ENCODE results near the gene JAZF1.

Gene JAZF1

GRCh38 chr7:28075674-28076358 is 104.8 kb downstream of the JAZF1 start:
- no peak for DNase-seq (ENCODE audit: low read depth in 3 of 3)

DNA sequence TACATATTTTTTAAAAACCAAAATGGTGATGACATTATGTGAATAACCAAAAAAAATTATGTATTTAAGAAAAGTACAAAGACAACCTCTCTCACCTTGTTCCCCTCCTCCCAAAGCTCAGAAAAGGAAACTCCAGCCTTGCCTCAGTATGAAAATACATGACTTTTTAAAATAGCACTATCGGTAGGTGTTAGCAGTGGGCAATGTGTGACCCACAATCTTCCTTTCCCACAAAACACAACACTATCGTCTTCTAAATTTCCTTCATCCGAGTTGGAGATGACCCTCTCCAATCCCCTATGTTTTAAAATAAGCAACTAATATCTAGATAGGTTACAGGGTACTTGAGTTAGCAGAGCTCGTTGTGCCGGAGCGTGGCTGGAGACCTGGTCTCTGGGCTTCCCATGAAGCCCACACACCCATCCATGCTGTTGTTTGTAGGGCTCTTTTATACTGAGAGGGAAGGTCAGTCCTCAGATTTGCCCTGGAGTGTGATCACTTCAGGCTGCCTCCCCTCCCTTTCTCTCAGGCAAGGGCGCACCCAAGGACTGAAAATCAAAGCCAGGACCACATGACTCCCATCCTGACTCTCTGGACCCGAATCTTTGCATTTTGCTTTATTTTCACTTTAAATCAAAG is 107.6 kb downstream of the JAZF1 start:
- no peak for DNase-seq (ENCODE audit: low read depth in 3 of 3)

GRCh38 chr7:28071570-28071969 is 109.0 kb downstream of the JAZF1 start:
- no peak for DNase-seq (ENCODE audit: low read depth in 3 of 3)

GRCh38 chr7:28070297-28071055 is 110.1 kb downstream of the JAZF1 start:
- no peak for DNase-seq (ENCODE audit: low read depth in 3 of 3)

DNA sequence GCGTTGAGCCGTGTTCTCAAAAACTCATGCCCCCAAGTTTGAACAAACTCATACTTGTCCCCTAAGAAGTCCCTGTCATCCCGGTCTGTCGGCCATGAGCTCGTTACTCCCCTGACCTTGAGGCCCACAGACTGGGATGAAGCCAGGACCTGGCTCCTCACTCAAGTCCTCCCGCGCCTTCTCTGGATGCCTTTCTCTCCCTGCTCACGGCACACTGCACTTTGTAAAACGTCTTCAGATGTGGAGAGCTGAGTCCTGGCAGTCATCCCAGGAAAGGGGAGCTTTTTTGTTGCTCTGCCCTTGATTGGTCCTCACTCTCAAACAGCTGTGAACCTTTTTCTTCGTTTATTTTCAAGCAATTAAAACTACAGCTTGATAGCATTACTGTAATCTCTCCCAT is 110.8 kb downstream of the JAZF1 start:
- no peak for DNase-seq (ENCODE audit: low read depth in 3 of 3)

GRCh38 chr7:28069388-28069787 is 111.2 kb downstream of the JAZF1 start:
- DNase-seq (ENCODE audit: low read depth in 3 of 3): no peak

- DNase-seq (ENCODE audit: low read depth in 3 of 3): no peak
These were observed 111.8 kb downstream of the JAZF1 start for GRCh38 chr7:28068811-28069216.

DNA sequence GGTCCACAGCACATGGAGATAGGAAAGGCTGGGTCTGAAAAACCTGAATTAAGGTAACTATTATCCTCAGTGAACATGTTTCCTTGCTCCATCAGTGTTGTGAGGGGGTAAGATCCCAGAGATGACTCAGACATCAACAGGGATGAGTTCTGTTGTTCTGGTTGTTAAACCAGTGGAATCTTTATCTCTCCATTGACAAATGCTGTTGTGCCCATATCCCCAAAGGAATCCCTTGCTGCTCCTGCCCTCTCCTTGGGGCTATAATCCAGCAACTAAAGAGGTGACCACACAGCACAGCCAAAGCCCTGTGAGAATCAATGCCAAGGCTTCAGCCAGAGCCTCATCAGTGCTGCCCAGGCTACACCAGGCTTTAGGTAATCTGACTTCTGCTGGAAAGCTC is 113.4 kb downstream of the JAZF1 start:
- no peak for DNase-seq (ENCODE audit: low read depth in 3 of 3)

GRCh38 chr7:28065721-28066285 is 114.8 kb downstream of the JAZF1 start:
- DNase-seq (ENCODE audit: low read depth in 3 of 3): no peak

- no peak for DNase-seq (ENCODE audit: low read depth in 3 of 3)
These were observed 115.3 kb downstream of the JAZF1 start for GRCh38 chr7:28065308-28065707.

GRCh38 chr7:28064437-28064836 is 116.2 kb downstream of the JAZF1 start:
- no peak for DNase-seq (ENCODE audit: low read depth in 3 of 3)

DNA sequence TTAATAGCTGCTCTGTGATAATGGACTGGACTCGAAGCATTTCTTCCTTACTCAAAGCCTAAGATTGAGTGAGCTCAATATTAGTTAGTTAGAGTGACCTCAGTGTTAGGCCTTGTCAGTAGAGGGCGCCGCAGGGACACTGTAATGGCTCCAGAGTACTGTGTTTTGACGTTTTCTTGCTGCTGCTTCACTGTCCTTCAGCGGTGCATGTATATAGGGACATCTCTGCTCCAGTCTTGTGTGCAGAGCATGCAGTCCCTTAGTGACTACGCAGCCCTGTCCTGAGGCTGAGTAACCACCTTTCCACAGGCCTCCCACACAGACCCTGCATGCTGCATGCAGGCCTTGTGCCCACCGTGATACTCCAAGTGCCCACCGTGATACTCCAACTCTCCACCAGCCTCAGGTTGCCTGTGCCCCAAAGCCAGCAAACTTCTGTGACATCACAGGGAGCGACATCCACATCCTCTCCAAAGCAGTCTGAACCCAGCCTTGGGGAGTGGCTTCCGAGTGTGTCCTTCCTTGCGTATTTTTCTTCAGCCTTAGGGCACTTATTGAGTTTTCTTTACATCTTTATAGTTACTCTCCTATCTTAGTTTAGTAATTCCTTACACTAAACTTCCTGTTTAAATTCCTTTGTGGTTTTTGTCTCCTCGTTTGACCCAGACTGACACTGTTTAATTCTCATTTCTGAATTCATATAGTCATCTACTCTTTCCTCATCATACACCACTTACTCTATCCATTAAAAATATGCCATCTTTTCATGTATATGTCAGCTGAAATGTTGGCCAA is 118.2 kb downstream of the JAZF1 start:
- DNase-seq (ENCODE audit: low read depth in 3 of 3): no peak

- no peak for DNase-seq (ENCODE audit: low read depth in 3 of 3)
These were observed 118.8 kb downstream of the JAZF1 start for GRCh38 chr7:28061824-28062196.

- DNase-seq (ENCODE audit: low read depth in 3 of 3): no peak
These were observed 120.1 kb downstream of the JAZF1 start for GRCh38 chr7:28060371-28060950.

DNA sequence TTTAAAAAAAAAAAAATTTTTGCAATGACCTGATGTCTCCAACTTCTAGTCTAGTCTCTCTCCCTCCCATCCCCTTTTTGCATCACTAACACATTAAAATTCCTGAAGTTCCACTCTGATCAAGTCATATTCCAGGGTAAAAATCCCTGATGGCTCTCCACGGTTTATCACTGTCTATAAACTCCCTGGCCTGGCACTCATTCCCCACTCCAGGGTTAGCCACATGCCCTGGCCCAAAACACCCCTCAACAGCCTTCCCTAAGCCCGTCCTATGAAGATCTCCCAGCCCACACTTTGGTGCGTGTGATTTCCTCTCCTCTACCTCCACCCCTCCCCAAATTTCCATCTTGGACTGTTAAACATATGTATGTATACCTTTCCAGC is 125.4 kb downstream of the JAZF1 start:
- no peak for DNase-seq (ENCODE audit: low read depth in 3 of 3)

DNA sequence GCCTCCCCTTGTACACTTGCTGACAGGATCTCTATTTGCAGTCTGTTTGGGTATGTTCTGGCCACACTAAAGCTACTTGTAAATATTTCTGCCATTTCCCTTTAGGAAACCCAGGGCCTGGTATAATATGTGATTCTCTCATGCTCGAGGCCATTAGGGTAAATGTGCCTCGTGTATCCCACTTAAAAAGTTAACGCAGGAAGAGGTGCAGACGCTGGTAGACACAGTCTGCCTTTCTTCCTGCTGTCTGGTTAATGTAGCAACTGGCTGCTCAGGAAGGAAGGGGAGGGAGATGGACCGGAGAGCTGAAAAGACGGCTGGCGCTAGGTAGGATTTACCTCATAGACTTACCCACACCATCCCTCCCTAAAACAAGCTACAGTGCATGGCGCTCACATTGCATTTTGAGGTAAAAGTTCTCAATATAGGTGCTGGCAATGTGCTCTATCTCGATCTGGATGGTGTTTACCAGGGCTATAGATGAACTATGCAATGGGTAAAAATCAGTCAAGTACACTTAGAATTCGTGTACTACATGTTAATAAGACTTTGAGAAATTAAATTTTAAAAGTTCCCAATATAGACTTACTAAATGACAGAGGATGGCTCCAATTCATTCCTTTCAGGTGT is 125.9 kb downstream of the JAZF1 start:
- no peak for DNase-seq (ENCODE audit: low read depth in 3 of 3)

GRCh38 chr7:28052933-28053332 is 127.7 kb downstream of the JAZF1 start:
- DNase-seq (ENCODE audit: low read depth in 3 of 3): no peak

- DNase-seq (ENCODE audit: low read depth in 3 of 3): no peak
These were observed 131.9 kb downstream of the JAZF1 start for GRCh38 chr7:28048694-28049093.

GRCh38 chr7:28046035-28046434 is 134.6 kb downstream of the JAZF1 start:
- DNase-seq (ENCODE audit: low read depth in 3 of 3): no peak

GRCh38 chr7:28045592-28045991 is 135.0 kb downstream of the JAZF1 start:
- no peak for DNase-seq (ENCODE audit: low read depth in 3 of 3)

GRCh38 chr7:28044825-28045224 is 135.8 kb downstream of the JAZF1 start:
- DNase-seq (ENCODE audit: low read depth in 3 of 3): no peak
